Tibial artery (tissue), 4 donors: ENCODE measurements around the gene EPC1.
A peak's percentile ranks its signal among the peaks of the same experiment; 100 is the strongest.

ENCODE experiments used
- DNase-seq, 2 donors: peaks; one replicate each; pipeline ENCODE4 v3.0.0-alpha.2; 2019
- H3K27ac ChIP-seq, 2 donors: fragments of 200-600 bp; sonication (generic) in 1 of 2; 1 replicate in 1 of 2; 2 replicates in 1 of 2; pipeline ENCODE4 v1.5.1; 2018 to 2019; ENCODE audit warnings: mild to moderate bottlenecking in 1 of 2
- H3K27me3 ChIP-seq, 2 donors: fragments of 200-600 bp; sonication (generic) in 1 of 2; one replicate each; pipeline versions ENCODE4 v1.5.1 to v1.6.0; 2016 to 2019
- H3K36me3 ChIP-seq, 3 donors: fragments of 200-600 bp; sonication (generic) in 2 of 3; one replicate each; pipeline ENCODE4 v1.5.1; 2016 to 2019; ENCODE audit warnings: mild to moderate bottlenecking in 2 of 3
- H3K4me1 ChIP-seq, 4 donors: fragments of 200-600 bp; sonication (generic) in 2 of 4; 1 replicate in 3 of 4; 2 replicates in 1 of 4; pipeline ENCODE4 v1.5.1; 2016 to 2019
- H3K4me3 ChIP-seq, 2 donors: fragments of 200-600 bp; sonication (generic) in 1 of 2; 1 replicate in 1 of 2; 2 replicates in 1 of 2; pipeline ENCODE4 v1.5.1; 2018 to 2019; ENCODE audit warnings: mild to moderate bottlenecking in 2 of 2
- H3K9me3 ChIP-seq, 3 donors: fragments of 200-600 bp; sonication (generic) in 1 of 3; one replicate each; pipeline ENCODE4 v1.5.1; 2016 to 2019
- CTCF ChIP-seq, 2 experiments: fragments of 200-600 bp in 1 of 2; fragments of 450-650 bp in 1 of 2; IDR thresholded peaks; one replicate each; pipeline ENCODE4 v1.5.1; 2017 to 2019; ENCODE audit warnings: antibody characterized with exemption in 2 of 2, mild to moderate bottlenecking in 1 of 2, moderate library complexity in 1 of 2
- intact Hi-C: fragments of 100-400 bp; cut with DNase I; formaldehyde crosslinking; loops from one replicate; pipeline ENCODE4 v1.15.0; 2023; ENCODE audit warnings: low total_unique reads

The EPC1 gene

GRCh38 chr10:32386623-32387260, 39.8 kb upstream of the EPC1 start:
- no peak for TF ChIP-seq CTCF (IDR thresholded peaks at IDR 0.05)
- H3K4me1 ChIP-seq = peaks cover 0 to 7% (median 0%) of the 10 kb centered on the region in 4 donors
- no peak overlapping the region for H3K4me3 ChIP-seq
- H3K27me3 ChIP-seq = no peaks in the 10 kb centered on the region
- intact Hi-C loops = no loop called here
- no peaks in the 10 kb centered on the region for H3K36me3 ChIP-seq
- H3K27ac ChIP-seq = no peak overlapping the region
- H3K9me3 ChIP-seq = no peaks in the 10 kb centered on the region
- no peak for DNase-seq

GRCh38 chr10:32384171-32384570, 37.2 kb upstream of the EPC1 start:
- H3K4me3 ChIP-seq = no peak overlapping the region
- H3K27me3 ChIP-seq = no peaks in the 10 kb centered on the region
- no peaks in the 10 kb centered on the region for H3K36me3 ChIP-seq
- intact Hi-C loops = loop anchor here (5.0 kb wide), 1 partner anchor 63 kb away; the partner anchor contains the start of gene CCDC7
- TF ChIP-seq CTCF (IDR thresholded peaks at IDR 0.05) = no peak
- H3K27ac ChIP-seq = no peak overlapping the region
- DNase-seq = no peak
- H3K4me1 ChIP-seq = peaks cover 0 to 7% (median 2%) of the 10 kb centered on the region in 4 donors
- H3K9me3 ChIP-seq = no peaks in the 10 kb centered on the region

GRCh38 chr10:32381165-32381564, 34.2 kb upstream of the EPC1 start:
- no peak for DNase-seq
- H3K27me3 ChIP-seq = no peaks in the 10 kb centered on the region
- intact Hi-C loops = loop anchor here (5.0 kb wide), 1 partner anchor 66 kb away; the partner anchor contains the start of gene CCDC7

GRCh38 chr10:32379950-32380551, 33.1 kb upstream of the EPC1 start:
- no peak for DNase-seq
- no peak overlapping the region for H3K4me3 ChIP-seq
- peaks cover 0 to 20% (median under 1%) of the 10 kb centered on the region in 4 donors for H3K4me1 ChIP-seq
- intact Hi-C loops = loop anchor here (5.0 kb wide), 1 partner anchor 67 kb away; the partner anchor contains the start of gene CCDC7
- no peaks in the 10 kb centered on the region for H3K27me3 ChIP-seq
- no peaks in the 10 kb centered on the region for H3K36me3 ChIP-seq
- H3K9me3 ChIP-seq = no peaks in the 10 kb centered on the region
- peak overlapping the region in 1 of 2 donors; percentile 84 for H3K27ac ChIP-seq
- TF ChIP-seq CTCF (IDR thresholded peaks at IDR 0.05) = no peak

More at GRCh38 chr10:32381165-32381564, 34.2 kb upstream of the EPC1 start:
- Histone ChIP-seq H3K4me3 (no peak overlapping the region), H3K36me3 (no peaks in the 10 kb centered on the region), H3K27ac (no peak overlapping the region), H3K4me1 (peaks cover 0 to 9% (median 0%) of the 10 kb centered on the region in 4 donors), H3K9me3 (no peaks in the 10 kb centered on the region)
- no peak for TF ChIP-seq CTCF (IDR thresholded peaks at IDR 0.05)

- no peak for DNase-seq
- H3K4me1 ChIP-seq = peaks cover 0 to 27% (median 4%) of the 10 kb centered on the region in 4 donors
- intact Hi-C loops = no loop called here
Measured at GRCh38 chr10:32379318-32379949, 32.5 kb upstream of the EPC1 start.

More at GRCh38 chr10:32379318-32379949, 32.5 kb upstream of the EPC1 start:
- peak overlapping the region; percentile 65 to 82 for H3K4me3 ChIP-seq
- H3K9me3 ChIP-seq = no peaks in the 10 kb centered on the region
- no peaks in the 10 kb centered on the region for H3K36me3 ChIP-seq
- peak overlapping the region; percentile 79 to 84 for H3K27ac ChIP-seq
- H3K27me3 ChIP-seq = no peaks in the 10 kb centered on the region
- TF ChIP-seq CTCF (IDR thresholded peaks at IDR 0.05) = no peak
